HL-60 (cell line): ENCODE measurements around the gene CCL26.
"Not testable (repeated sequence)": the region's sequence is repeated elsewhere in the genome, so short reads cannot be mapped to it uniquely, and the experiment has no call there.

ENCODE experiments used
- DNase-seq, 2 experiments: peaks; one replicate each; pipeline ENCODE4 v3.0.0-alpha.2; 2010 to 2020; ENCODE audit warnings: low read depth in 1 of 2, low spot score in 1 of 2
- H3K27ac ChIP-seq: fragments of 250-450 bp; sonication (Bioruptor Pico); replicated peaks from 2 replicates; pipeline ENCODE4 v1.5.1; 2020; ENCODE audit warnings: mild to moderate bottlenecking, moderate library complexity
- H3K27me3 ChIP-seq: fragments of 250-450 bp; sonication (Bioruptor Pico); 2 replicates; pipeline ENCODE4 v1.5.1; 2021; ENCODE audit warnings: mild to moderate bottlenecking, moderate library complexity; ENCODE audit not compliant: insufficient read depth, poor library complexity, severe bottlenecking
- H3K4me3 ChIP-seq: replicated peaks from 2 replicates; pipeline ENCODE4 v1.5.1; 2011; ENCODE audit warnings: mild to moderate bottlenecking, control low read depth, low read length; ENCODE audit not compliant: insufficient read depth
- GABPA ChIP-seq: IDR thresholded peaks from 2 replicates; pipeline ENCODE4 v1.6.1; 2012; ENCODE audit warnings: low read depth
- POLR2AphosphoS5 ChIP-seq: IDR thresholded peaks from 2 replicates; pipeline ENCODE4 v1.6.1; 2012; ENCODE audit warnings: low read depth
- SPI1 ChIP-seq: IDR thresholded peaks from 2 replicates; pipeline ENCODE4 v1.6.1; 2012; ENCODE audit warnings: low read depth, mild to moderate bottlenecking, borderline replicate concordance
- TF ChIP-seq, protein P1 (sequence below): IDR thresholded peaks from 2 replicates; pipeline ENCODE4 v1.6.1; 2012; ENCODE audit warnings: low read depth; ENCODE audit not compliant: insufficient replicate concordance
- TF ChIP-seq, protein P2 (sequence below): IDR thresholded peaks from one replicate; pipeline ENCODE4 v1.5.1; 2011; ENCODE audit warnings: low read length, control low read depth, inconsistent platforms; ENCODE audit not compliant: insufficient read depth

CCL26 gene

DNA sequence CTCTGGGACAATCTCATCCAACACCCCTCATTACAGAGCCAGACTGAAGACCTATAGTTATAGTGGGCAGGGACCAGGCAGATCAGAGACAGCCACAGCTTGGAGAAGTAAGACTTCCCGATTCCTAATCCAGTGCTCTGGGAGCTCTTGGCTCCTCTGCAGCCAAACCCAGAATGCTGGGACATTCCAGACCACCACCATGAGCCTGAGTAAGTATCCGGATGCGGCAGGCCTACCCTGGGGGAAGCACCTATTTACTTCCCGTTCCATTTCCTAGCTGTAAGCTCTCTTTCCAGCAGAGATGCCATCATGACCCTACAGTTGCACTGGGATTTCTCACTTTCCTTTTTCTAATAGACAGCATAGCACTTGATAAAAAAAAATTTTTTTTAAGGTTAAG, 49.6 kb downstream of the CCL26 start:
- H3K27me3 ChIP-seq: no peaks in the 10 kb centered on the region
- no peak overlapping the region for H3K4me3 ChIP-seq
- TF ChIP-seq POLR2AphosphoS5 (no peak), GABPA (no peak), SPI1 (no peak)
- TF ChIP-seq, protein P1, sequence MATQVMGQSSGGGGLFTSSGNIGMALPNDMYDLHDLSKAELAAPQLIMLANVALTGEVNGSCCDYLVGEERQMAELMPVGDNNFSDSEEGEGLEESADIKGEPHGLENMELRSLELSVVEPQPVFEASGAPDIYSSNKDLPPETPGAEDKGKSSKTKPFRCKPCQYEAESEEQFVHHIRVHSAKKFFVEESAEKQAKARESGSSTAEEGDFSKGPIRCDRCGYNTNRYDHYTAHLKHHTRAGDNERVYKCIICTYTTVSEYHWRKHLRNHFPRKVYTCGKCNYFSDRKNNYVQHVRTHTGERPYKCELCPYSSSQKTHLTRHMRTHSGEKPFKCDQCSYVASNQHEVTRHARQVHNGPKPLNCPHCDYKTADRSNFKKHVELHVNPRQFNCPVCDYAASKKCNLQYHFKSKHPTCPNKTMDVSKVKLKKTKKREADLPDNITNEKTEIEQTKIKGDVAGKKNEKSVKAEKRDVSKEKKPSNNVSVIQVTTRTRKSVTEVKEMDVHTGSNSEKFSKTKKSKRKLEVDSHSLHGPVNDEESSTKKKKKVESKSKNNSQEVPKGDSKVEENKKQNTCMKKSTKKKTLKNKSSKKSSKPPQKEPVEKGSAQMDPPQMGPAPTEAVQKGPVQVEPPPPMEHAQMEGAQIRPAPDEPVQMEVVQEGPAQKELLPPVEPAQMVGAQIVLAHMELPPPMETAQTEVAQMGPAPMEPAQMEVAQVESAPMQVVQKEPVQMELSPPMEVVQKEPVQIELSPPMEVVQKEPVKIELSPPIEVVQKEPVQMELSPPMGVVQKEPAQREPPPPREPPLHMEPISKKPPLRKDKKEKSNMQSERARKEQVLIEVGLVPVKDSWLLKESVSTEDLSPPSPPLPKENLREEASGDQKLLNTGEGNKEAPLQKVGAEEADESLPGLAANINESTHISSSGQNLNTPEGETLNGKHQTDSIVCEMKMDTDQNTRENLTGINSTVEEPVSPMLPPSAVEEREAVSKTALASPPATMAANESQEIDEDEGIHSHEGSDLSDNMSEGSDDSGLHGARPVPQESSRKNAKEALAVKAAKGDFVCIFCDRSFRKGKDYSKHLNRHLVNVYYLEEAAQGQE: no peak
- TF ChIP-seq, protein P2, sequence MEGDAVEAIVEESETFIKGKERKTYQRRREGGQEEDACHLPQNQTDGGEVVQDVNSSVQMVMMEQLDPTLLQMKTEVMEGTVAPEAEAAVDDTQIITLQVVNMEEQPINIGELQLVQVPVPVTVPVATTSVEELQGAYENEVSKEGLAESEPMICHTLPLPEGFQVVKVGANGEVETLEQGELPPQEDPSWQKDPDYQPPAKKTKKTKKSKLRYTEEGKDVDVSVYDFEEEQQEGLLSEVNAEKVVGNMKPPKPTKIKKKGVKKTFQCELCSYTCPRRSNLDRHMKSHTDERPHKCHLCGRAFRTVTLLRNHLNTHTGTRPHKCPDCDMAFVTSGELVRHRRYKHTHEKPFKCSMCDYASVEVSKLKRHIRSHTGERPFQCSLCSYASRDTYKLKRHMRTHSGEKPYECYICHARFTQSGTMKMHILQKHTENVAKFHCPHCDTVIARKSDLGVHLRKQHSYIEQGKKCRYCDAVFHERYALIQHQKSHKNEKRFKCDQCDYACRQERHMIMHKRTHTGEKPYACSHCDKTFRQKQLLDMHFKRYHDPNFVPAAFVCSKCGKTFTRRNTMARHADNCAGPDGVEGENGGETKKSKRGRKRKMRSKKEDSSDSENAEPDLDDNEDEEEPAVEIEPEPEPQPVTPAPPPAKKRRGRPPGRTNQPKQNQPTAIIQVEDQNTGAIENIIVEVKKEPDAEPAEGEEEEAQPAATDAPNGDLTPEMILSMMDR: no peak
- DNase-seq: no peak
- H3K27ac ChIP-seq: no peak overlapping the region

DNA sequence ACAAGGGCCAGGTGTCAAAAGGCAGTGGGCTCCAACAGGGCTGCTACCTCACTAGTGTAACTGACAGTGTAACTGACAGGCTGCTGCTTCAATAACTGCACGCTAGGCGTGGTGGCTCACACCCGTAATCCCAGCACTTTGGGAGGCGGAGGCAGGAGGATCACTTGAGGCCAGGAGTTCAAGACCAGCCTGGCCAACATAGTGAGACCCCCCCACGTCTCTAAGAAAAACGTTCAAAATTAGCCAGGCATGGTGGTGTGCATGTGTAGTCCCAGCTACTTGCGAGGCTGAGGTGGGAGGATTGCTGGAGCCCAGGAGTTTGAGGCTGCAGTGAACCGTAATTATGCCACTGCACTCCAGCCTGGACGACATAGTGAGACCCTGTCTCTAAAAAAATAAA, 50.1 kb downstream of the CCL26 start:
- H3K4me3 ChIP-seq, H3K27me3 ChIP-seq, DNase-seq, H3K27ac ChIP-seq: not testable (repeated sequence)

DNA sequence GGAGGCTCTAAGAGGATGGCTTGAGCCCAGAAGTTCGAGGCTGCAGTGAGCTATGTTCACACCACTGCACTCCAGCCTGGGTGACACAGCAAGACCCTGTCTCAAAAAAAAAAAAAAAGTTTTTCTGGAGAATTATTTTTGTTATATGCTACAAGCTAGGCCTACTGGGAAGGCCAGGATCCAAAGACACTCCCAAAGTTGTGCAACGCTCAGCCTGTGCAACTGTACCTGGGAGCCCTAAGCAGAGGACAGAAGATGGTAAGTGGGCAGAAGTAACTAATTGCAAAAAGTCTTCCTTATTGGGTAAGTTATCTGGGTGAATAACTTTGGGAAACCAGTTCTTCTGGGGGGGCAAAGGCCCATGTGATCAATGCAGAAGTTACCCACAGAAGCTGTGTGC, 50.6 kb downstream of the CCL26 start:
- no peaks in the 10 kb centered on the region for H3K27me3 ChIP-seq
- TF ChIP-seq POLR2AphosphoS5 (no peak), GABPA (no peak), SPI1 (no peak)
- TF ChIP-seq, protein P2: no peak
- TF ChIP-seq, protein P1: no peak
- no peak overlapping the region for H3K27ac ChIP-seq
- H3K4me3 ChIP-seq: no peak overlapping the region
- DNase-seq: peak in 1 of 2 experiments; percentile 46

DNA sequence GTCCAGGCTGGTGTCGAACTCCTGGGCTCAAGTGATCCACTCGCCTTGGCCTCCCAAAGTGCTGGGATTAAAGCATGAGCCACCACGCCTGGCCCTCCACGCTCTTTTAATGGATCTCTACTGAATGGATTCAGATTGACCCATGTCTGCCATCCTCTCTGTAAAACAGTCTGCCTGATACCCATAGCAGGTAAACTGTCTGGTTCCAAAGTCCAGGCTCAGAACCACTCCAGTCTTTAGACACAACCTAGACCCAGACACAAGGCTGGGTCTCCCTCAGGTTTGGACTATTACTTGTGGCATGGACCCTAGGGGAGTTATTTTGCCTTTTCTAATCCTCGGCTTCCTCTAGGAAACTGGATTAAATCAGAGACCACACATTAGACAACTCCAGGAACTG, 52.4 kb downstream of the CCL26 start:
- no peak overlapping the region for H3K4me3 ChIP-seq
- H3K27ac ChIP-seq: no peak overlapping the region
- TF ChIP-seq, protein P2: no peak
- TF ChIP-seq POLR2AphosphoS5: no peak
- TF ChIP-seq, protein P1: no peak
- TF ChIP-seq GABPA: no peak
- TF ChIP-seq SPI1: no peak

More for the DNA sequence above, 52.4 kb downstream of the CCL26 start:
- H3K27me3 ChIP-seq: no peaks in the 10 kb centered on the region
- DNase-seq: no peak
